SK-N-SH (cell line): ENCODE measurements around the gene FAM50B.

Experiments
- RAD21 ChIP-seq: IDR thresholded peaks from 2 replicates; pipeline ENCODE4 v1.6.1; 2012; ENCODE audit warnings: mild to moderate bottlenecking, low read length
- SMC3 ChIP-seq: IDR thresholded peaks from 2 replicates; pipeline ENCODE4 v1.6.1; 2012; ENCODE audit warnings: low read depth, low read length, improper control_type of control experiment
- TF ChIP-seq, protein P1 (sequence below): fragments of 200-600 bp; sonication (generic); IDR thresholded peaks from 2 replicates; pipeline ENCODE4 v1.6.1; 2017; ENCODE audit warnings: antibody characterized with exemption, mild to moderate bottlenecking, moderate library complexity

DNA sequence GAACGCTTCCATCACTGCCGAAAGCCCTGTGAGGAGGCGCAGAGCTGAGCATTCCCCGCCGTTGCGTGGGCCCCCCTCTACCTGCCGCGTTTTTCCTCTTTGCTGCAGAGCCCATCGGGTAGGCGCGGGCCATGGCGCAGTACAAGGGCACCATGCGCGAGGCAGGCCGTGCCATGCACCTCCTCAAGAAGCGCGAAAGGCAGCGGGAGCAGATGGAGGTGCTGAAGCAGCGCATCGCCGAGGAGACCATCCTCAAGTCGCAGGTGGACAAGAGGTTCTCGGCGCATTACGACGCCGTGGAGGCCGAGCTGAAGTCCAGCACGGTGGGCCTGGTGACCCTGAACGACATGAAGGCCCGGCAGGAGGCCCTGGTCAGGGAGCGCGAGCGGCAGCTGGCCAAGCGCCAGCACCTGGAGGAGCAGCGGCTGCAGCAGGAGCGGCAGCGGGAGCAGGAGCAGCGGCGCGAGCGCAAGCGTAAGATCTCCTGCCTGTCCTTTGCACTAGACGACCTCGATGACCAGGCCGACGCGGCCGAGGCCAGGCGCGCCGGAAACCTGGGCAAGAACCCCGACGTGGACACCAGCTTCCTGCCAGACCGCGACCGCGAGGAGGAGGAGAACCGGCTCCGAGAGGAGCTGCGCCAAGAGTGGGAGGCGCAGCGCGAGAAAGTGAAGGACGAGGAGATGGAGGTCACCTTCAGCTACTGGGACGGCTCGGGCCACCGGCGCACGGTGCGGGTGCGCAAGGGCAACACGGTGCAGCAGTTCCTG, 693 bp downstream of the FAM50B start:
- no peak for TF ChIP-seq SMC3
- TF ChIP-seq, protein P1, sequence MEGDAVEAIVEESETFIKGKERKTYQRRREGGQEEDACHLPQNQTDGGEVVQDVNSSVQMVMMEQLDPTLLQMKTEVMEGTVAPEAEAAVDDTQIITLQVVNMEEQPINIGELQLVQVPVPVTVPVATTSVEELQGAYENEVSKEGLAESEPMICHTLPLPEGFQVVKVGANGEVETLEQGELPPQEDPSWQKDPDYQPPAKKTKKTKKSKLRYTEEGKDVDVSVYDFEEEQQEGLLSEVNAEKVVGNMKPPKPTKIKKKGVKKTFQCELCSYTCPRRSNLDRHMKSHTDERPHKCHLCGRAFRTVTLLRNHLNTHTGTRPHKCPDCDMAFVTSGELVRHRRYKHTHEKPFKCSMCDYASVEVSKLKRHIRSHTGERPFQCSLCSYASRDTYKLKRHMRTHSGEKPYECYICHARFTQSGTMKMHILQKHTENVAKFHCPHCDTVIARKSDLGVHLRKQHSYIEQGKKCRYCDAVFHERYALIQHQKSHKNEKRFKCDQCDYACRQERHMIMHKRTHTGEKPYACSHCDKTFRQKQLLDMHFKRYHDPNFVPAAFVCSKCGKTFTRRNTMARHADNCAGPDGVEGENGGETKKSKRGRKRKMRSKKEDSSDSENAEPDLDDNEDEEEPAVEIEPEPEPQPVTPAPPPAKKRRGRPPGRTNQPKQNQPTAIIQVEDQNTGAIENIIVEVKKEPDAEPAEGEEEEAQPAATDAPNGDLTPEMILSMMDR = no peak
- TF ChIP-seq RAD21 = no peak
